GM12865 (cell line): ENCODE results near the gene TLR6.
"Not testable (repeated sequence)": the region's sequence is repeated elsewhere in the genome, so short reads cannot be mapped to it uniquely, and the experiment has no call there.

Source experiments
- DNase-seq: peaks from one replicate; pipeline ENCODE4 v3.0.0; 2010; ENCODE audit warnings: low read depth
- H3K4me3 ChIP-seq: 2 replicates; pipeline ENCODE4 v1.5.1; 2011; ENCODE audit warnings: mild to moderate bottlenecking, low read depth, low read length, control low read depth
- TF ChIP-seq, protein P1 (sequence below): IDR thresholded peaks from 2 replicates; pipeline ENCODE4 v1.5.1; 2011; ENCODE audit warnings: low read length, control low read depth, low read depth, inconsistent platforms; ENCODE audit not compliant: insufficient read depth; ENCODE audit errors: missing control alignments

The TLR6 gene

DNA sequence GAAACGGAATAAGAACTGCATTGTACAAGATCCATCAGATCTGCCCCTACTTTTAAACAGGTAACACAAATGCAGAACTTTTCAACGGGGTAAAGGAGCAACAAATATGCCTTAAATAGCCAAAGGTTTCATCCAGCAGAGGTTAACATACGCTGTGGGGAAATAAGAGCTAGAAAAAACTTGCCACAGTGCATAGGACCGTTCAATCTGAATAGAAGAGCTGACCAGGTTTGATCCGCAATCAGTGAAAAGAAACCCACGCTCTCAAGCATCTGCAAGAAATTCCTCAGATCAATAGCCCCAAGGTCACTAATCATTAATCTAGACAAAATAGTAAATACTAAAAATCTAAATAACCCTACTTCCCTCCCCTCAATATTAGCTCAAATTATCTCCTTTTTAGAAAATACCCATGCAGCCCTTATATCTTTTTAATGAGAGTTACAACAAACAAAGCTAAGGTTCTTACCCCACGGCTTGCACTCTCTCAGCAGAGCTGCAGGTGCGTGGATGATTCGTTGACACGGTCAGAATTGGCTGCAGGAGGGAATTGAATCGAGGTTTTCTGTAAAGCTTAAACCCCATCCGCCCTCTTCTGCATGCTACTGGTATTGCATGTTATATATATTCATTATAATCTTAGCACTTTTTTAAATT is 74.0 kb downstream of the TLR6 start, which contains the start of gene TLR10:
TSS of gene TLR10 (minus strand) at position 539 of the 657 bp plus-strand sequence. CDS start 7,400 bp downstream, outside the sequence.
- H3K4me3 ChIP-seq, result peak within 1 kb of the TSS; percentile 90
- peak; percentile 95 for DNase-seq
- TF ChIP-seq, protein P1, sequence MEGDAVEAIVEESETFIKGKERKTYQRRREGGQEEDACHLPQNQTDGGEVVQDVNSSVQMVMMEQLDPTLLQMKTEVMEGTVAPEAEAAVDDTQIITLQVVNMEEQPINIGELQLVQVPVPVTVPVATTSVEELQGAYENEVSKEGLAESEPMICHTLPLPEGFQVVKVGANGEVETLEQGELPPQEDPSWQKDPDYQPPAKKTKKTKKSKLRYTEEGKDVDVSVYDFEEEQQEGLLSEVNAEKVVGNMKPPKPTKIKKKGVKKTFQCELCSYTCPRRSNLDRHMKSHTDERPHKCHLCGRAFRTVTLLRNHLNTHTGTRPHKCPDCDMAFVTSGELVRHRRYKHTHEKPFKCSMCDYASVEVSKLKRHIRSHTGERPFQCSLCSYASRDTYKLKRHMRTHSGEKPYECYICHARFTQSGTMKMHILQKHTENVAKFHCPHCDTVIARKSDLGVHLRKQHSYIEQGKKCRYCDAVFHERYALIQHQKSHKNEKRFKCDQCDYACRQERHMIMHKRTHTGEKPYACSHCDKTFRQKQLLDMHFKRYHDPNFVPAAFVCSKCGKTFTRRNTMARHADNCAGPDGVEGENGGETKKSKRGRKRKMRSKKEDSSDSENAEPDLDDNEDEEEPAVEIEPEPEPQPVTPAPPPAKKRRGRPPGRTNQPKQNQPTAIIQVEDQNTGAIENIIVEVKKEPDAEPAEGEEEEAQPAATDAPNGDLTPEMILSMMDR, result peak; percentile 63

DNA sequence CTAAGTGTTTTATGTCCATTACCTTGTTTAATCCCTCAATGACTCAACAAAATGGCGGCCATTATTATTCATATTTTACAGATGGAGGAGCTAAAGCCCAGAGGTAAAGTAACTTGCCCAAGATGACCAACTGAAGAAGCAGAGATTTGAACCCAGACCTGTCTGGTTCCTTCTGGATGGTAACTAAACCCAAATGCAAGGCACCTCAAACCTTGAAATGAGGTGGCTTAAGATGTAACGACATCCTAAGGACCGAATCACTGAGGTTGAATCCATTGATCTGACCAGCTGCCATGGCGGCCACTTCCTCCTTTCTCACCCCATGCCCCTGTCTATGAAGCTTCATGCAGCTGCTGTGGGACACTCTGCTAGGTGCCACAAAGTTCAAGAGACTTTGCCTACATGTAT is 74.8 kb downstream of the TLR6 start:
- peak; percentile 76 for DNase-seq
- peak overlapping the region; percentile 90 for H3K4me3 ChIP-seq
- TF ChIP-seq, protein P1, result no peak

DNA sequence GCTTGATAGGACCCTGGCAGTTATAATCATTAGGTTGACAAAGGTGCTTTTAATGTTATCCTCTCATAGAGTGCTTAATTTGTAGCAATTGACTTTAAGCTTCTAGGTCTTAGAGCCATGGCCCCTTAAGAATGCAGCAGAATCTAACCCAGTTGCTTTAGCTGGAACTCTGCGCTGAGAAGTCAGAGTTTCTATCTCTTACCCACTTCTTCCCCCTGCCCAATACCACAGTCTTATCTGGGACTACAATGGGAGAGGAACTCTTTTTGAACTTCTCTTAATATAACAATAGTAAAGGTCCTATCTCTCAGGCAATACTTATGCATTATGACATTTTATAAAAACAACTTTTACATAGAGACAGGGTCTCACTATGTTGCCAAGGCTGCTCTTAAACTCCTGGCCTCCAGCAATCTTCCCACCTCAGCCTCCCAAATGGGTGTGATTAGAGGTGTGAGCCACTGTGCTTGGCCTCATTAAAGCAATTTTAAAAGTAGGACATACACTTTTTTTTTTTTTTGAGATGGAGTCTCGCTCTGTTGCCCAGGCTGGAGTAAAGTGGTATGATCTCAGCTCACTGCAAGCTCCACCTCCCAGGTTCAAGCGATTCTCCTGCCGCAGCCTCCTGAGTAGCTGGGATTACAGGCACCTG is 75.7 kb downstream of the TLR6 start:
- TF ChIP-seq, protein P1, result no peak
- peak; percentile 53 for DNase-seq

DNA sequence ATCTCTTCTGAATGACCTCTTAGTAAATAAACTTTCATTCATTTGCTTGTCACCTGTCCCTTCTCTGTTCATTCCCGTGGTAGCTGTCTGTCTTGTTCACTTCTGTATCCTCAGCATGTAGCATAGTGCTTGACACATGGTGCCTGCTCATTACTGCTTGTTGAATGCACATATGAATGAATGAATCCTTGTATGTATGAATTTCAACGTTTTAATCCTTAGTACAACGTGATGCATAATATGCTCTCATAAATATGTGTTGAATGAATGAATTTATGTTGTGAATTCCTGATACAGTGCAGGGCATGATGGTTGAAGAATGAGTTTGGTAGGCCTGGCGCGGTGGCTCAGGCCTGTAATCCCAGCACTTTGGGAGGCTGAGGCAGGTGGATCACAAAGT is 76.8 kb downstream of the TLR6 start:
- DNase-seq, result peak; percentile 37
- peak overlapping the region; percentile 90 for H3K4me3 ChIP-seq
- TF ChIP-seq, protein P1, result no peak

More for the DNA sequence above, 75.7 kb downstream of the TLR6 start:
- H3K4me3 ChIP-seq, result peak overlapping the region; percentile 90

DNA sequence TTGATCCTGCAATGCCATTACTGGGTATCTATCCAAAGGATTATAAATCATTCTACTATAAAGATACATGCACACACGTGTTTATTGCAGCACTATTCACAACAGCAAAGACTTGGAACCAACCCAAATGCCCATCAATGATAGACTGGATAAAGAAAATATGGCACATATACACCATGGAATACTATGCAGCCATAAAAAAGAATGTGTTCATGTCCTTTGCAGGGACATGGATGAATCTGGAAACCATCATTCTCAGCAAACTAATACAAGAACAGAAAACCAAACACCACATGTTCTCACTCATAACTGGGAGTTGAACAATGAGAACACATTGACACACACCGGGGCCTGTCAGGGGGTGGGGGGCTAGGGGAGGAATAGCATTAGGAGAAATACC is 78.7 kb downstream of the TLR6 start:
- not testable (repeated sequence) for H3K4me3 ChIP-seq, DNase-seq

DNA sequence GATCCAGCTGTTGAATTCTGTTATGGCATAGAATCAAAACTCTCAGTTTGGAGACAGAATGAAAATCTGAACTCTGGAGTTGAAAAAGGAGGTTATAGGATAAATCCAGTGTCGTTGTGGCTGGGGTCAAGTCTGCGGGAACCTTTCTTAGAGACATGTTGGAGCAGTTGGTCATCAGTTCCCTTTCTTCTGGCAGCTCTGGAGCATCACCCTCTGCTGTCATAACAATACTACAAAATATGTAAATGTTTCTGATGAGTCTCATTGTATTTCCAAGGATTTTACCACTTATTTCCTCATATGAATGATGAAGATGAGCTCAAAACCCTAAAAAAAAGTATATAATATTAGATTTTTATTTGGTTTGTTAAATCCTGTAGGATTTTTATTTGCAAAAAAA is 81.3 kb downstream of the TLR6 start:
- DNase-seq, result no peak
- no peak overlapping the region for H3K4me3 ChIP-seq
- TF ChIP-seq, protein P1, result no peak

DNA sequence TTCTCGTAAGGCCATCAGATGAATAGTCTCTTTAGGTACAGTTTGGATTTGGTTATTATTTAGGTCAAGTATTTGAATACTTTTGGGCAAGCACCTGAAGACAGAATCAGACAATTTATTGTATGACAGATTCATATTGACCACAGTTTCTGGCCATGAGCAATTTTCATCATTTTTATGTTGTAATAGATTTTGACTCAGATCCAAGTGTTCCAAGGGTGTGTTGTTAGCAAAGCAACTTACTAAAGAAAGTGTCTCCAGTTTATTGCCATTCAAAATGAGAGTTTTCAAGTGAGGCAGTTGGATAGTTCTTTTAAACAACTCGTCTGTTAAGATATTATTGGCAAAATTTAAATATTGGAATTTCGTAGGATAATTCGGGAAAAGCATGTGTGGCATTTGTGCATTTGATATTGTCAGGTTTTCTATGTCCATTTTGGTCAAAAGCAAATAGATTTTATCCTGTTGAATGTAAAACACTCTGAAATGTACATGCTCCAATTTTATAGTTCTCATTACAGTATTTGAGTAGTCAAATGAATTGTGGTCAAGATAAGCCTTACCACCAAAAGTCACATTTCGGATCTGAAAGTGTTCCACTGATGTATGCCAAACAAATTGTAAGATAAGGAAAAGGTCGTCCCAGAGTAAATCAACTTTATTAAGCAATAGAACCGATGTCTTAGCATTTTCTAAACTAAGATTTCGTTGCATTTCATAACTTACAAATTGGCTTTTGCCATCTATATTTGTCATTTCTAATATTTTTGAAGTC is 82.2 kb downstream of the TLR6 start:
- H3K4me3 ChIP-seq, result no peak overlapping the region
- no peak for DNase-seq
- TF ChIP-seq, protein P1, result no peak
